Calu3 (cell line): Measurements from ENCODE around the gene GFRA1. TPM values are rescaled to one million over a fixed set of nuclear protein-coding genes. Genes with fewer than 3 reads are reported as not detected.
A peak's percentile ranks its signal among the peaks of the same experiment; 100 is the strongest.

Experiments
- BruUV-seq: library from RNA; stranded (reverse); fragments of 400-500 nt; replicated peaks from 2 replicates; lab custom pipeline; 2021; lab: Mats Ljungman, UMichigan
- CTCF ChIA-PET: fragments of 300-600 bp; sonication (Branson Sonifier 250); formaldehyde crosslinking; loops from one replicate; lab custom pipeline; 2022; ENCODE audit warnings: antibody characterized with exemption; lab: Charles Lee
- DNase-seq: peaks from one replicate; pipeline ENCODE4 v3.0.0; 2022
- H3K27ac Mint-ChIP-seq: one replicate; pipeline ENCODE4 v1.8.0; 2022; ENCODE audit warnings: mixed read lengths; ENCODE audit not compliant: unreplicated experiment
- H3K27me3 Mint-ChIP-seq: one replicate; pipeline ENCODE4 v1.8.0; 2022; ENCODE audit warnings: mixed read lengths; ENCODE audit not compliant: unreplicated experiment
- H3K36me3 Mint-ChIP-seq: one replicate; pipeline ENCODE4 v1.8.0; 2022; ENCODE audit warnings: mild to moderate bottlenecking, moderate library complexity, mixed read lengths; ENCODE audit not compliant: insufficient read depth, unreplicated experiment
- H3K4me1 Mint-ChIP-seq: one replicate; pipeline ENCODE4 v1.8.0; 2022; ENCODE audit warnings: mild to moderate bottlenecking, low read depth, mixed read lengths; ENCODE audit not compliant: unreplicated experiment
- H3K4me3 Mint-ChIP-seq: one replicate; pipeline ENCODE4 v1.8.0; 2022; ENCODE audit warnings: mild to moderate bottlenecking, low read depth, moderate library complexity, mixed read lengths; ENCODE audit not compliant: unreplicated experiment
- H3K9me3 Mint-ChIP-seq: one replicate; pipeline ENCODE4 v1.8.0; 2022; ENCODE audit warnings: low read depth, mixed read lengths; ENCODE audit not compliant: unreplicated experiment
- CTCF ChIP-seq: fragments of 200-600 bp; IDR thresholded peaks from one replicate; pipeline ENCODE4 v1.8.0; 2022; ENCODE audit warnings: antibody characterized with exemption; ENCODE audit not compliant: unreplicated experiment
- intact Hi-C: fragments of 100-400 bp; cut with micrococcal nuclease; formaldehyde crosslinking; loops from one replicate; pipeline ENCODE4 v1.10.0; 2022; ENCODE audit not compliant: unreplicated experiment
- total RNA-seq: library from RNA; stranded (reverse); gene quantifications from 2 replicates; pipeline ENCODE4 v1.2.3, GENCODE V29; 2022

GFRA1 gene
- total RNA-seq, 1 experiment from 2014 or later: not detected

GRCh38 chr10:116289652-116290051 lies 16.6 kb upstream of the GFRA1 start:
- H3K36me3 Mint-ChIP-seq: no peaks in the 10 kb centered on the region
- no peak overlapping the region for H3K27ac Mint-ChIP-seq
- CTCF ChIA-PET: no interaction called here
- H3K4me1 Mint-ChIP-seq: no peaks in the 10 kb centered on the region
- H3K27me3 Mint-ChIP-seq: peaks cover 48% of the 10 kb centered on the region
- no peak for DNase-seq
- no peak overlapping the region for H3K4me3 Mint-ChIP-seq
- BruUV-seq: no TSS peak
- TF ChIP-seq CTCF: no peak
- no peaks in the 10 kb centered on the region for H3K9me3 Mint-ChIP-seq
- intact Hi-C loops: loop anchor here (2.0 kb wide), 1 partner anchor 935 kb away; no protein-coding TSS in a partner anchor

- Mint-ChIP-seq H3K4me1 (no peaks in the 10 kb centered on the region), H3K27me3 (peaks cover 45% of the 10 kb centered on the region), H3K9me3 (no peaks in the 10 kb centered on the region), H3K4me3 (no peak overlapping the region), H3K36me3 (no peaks in the 10 kb centered on the region), H3K27ac (no peak overlapping the region)
- no TSS peak for BruUV-seq
- CTCF ChIA-PET: no interaction called here
- peak; percentile 23 for DNase-seq
- no peak for TF ChIP-seq CTCF
- intact Hi-C loops: loop anchor here (1.0 to 2.0 kb wide), 4 partner anchors 489 to 933 kb away; no protein-coding TSS in a partner anchor
Measured at GRCh38 chr10:116287906-116288501, 15.0 kb upstream of the GFRA1 start.

GRCh38 chr10:116286626-116287200 lies 13.7 kb upstream of the GFRA1 start:
- BruUV-seq: no TSS peak
- Mint-ChIP-seq H3K4me1 (no peaks in the 10 kb centered on the region), H3K36me3 (no peaks in the 10 kb centered on the region), H3K9me3 (no peaks in the 10 kb centered on the region), H3K27ac (no peak overlapping the region), H3K27me3 (peaks cover 45% of the 10 kb centered on the region), H3K4me3 (no peak overlapping the region)
- TF ChIP-seq CTCF: no peak
- no peak for DNase-seq
- intact Hi-C loops: no loop called here
- CTCF ChIA-PET: no interaction called here

GRCh38 chr10:116281775-116282174 lies 8.8 kb upstream of the GFRA1 start:
- TF ChIP-seq CTCF: no peak
- Mint-ChIP-seq H3K27ac (no peak overlapping the region), H3K9me3 (no peaks in the 10 kb centered on the region), H3K27me3 (peaks cover 26% of the 10 kb centered on the region), H3K36me3 (no peaks in the 10 kb centered on the region), H3K4me3 (no peak overlapping the region), H3K4me1 (no peaks in the 10 kb centered on the region)
- no peak for DNase-seq
- CTCF ChIA-PET: no interaction called here
- no TSS peak for BruUV-seq
- intact Hi-C loops: no loop called here
